ENCODE data around the gene DCST2. TPM values are rescaled to one million over a fixed set of nuclear protein-coding genes. Genes with fewer than 3 reads are reported as not detected.

DCST2 gene
- polyA plus RNA-seq, 2 of the 4 experiments (the other 2 are of a cell fraction) = 0.23 to 1.0 TPM

DNA sequence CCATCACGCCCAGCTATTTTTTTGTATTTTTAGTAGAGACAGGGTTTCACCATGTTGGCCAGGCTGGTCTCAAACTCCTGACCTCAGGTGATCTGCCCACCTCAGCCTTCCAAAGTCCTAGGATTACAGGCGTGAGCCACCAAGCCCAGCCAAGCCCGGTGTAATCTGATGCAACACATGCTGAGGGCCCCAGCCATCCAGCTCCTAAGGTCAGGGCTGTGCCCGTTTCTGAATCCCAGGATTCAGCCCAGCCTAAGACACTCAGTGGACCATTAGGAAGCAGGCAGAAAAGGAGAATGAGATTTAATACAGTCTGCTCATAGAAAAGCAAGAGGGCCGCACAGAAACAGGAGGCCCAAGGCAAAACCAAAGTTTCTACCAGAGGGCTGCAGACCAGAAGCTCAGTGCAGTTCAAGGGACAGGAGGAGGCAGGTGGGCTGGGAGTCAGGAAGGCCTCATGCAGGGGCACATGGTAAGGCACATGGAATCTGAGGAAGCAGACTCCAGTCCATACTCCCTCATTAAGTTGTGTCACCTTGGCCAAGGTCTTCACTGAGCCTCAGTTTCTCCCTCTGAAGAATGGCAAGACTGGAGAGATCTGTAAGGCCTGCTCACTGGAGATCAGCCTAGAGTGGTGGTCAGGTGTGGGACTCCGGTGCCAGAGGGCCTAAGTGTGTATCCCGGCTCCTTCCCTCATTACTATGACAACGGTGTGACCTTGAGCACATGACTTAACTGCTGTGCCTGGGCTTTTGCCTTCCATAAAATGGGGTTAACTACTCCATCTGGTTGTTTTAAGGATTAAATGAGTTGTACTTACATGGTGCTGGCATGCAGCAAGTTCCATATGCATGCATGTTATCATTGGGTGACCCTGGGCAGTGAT, 15.1 kb upstream of the DCST2 start:
- Histone ChIP-seq H3K4me2 (no peak overlapping the region), H3K4me3 (no peak overlapping the region), H3K9me3 (no peaks in the 10 kb centered on the region), H3K27ac (no peak overlapping the region; a peak in 1 of 6 replicates), H3K4me1 (peaks cover 43% of the 10 kb centered on the region)
- POLR2A ChIA-PET = no interaction called here
- WGBS (ENCODE audit: missing lambda C conversion rate) = 93% methylated on average over 8 of the region's 8 CpGs
- DNase-seq (ENCODE audit: low read depth in 1 of 2, low spot score in 1 of 2) = no peak
- TF ChIP-seq CEBPB (IDR thresholded peaks at IDR 0.05) = no peak
- TF ChIP-seq, protein P1, sequence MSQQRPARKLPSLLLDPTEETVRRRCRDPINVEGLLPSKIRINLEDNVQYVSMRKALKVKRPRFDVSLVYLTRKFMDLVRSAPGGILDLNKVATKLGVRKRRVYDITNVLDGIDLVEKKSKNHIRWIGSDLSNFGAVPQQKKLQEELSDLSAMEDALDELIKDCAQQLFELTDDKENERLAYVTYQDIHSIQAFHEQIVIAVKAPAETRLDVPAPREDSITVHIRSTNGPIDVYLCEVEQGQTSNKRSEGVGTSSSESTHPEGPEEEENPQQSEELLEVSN (IDR thresholded peaks at IDR 0.05; ENCODE audit: borderline replicate concordance, low read depth) = no peak
- TF ChIP-seq FOSL2 (IDR thresholded peaks at IDR 0.05) = no peak
- no peak for TF ChIP-seq FOSL2 (CRISPR knock-in tag; IDR thresholded peaks at IDR 0.05)
- no peak for TF ChIP-seq EHMT2 (IDR thresholded peaks at IDR 0.05; ENCODE audit: low read depth)
- no peak for TF ChIP-seq POLR2AphosphoS2 (conservative IDR thresholded peaks at IDR 0.05; ENCODE audit: low read length)
- TF ChIP-seq CTCF (IDR thresholded peaks at IDR 0.05) = no peak
- TF ChIP-seq HEYL (CRISPR knock-in tag; IDR thresholded peaks at IDR 0.05) = no peak
- no peak for TF ChIP-seq NFE2L2 (conservative IDR thresholded peaks at IDR 0.05; ENCODE audit: low read length)
- TF ChIP-seq JUN (IDR thresholded peaks at IDR 0.05) = no peak
- no peak for TF ChIP-seq MYC (IDR thresholded peaks at IDR 0.05; ENCODE audit: borderline replicate concordance, low read length)
- TF ChIP-seq BCL3 (IDR thresholded peaks at IDR 0.05) = no peak
- no peak for TF ChIP-seq SMC3 (IDR thresholded peaks at IDR 0.05)
- TF ChIP-seq, protein P2, sequence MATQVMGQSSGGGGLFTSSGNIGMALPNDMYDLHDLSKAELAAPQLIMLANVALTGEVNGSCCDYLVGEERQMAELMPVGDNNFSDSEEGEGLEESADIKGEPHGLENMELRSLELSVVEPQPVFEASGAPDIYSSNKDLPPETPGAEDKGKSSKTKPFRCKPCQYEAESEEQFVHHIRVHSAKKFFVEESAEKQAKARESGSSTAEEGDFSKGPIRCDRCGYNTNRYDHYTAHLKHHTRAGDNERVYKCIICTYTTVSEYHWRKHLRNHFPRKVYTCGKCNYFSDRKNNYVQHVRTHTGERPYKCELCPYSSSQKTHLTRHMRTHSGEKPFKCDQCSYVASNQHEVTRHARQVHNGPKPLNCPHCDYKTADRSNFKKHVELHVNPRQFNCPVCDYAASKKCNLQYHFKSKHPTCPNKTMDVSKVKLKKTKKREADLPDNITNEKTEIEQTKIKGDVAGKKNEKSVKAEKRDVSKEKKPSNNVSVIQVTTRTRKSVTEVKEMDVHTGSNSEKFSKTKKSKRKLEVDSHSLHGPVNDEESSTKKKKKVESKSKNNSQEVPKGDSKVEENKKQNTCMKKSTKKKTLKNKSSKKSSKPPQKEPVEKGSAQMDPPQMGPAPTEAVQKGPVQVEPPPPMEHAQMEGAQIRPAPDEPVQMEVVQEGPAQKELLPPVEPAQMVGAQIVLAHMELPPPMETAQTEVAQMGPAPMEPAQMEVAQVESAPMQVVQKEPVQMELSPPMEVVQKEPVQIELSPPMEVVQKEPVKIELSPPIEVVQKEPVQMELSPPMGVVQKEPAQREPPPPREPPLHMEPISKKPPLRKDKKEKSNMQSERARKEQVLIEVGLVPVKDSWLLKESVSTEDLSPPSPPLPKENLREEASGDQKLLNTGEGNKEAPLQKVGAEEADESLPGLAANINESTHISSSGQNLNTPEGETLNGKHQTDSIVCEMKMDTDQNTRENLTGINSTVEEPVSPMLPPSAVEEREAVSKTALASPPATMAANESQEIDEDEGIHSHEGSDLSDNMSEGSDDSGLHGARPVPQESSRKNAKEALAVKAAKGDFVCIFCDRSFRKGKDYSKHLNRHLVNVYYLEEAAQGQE (IDR thresholded peaks at IDR 0.05) = no peak
- CTCF ChIA-PET = interaction anchor here (1.0 to 5.9 kb wide), 3 partner anchors 37 to 127 kb away, joined by 3 to 36 read pairs (median 4); no protein-coding TSS in a partner anchor
- no peak for FAIRE-seq
- no peak for ATAC-seq

- Histone ChIP-seq H3K4me3 (no peak overlapping the region), H3K4me2 (peak overlapping the region; percentile 34), H3K27ac (peak overlapping the region; percentile 69 to 86), H3K9me3 (no peaks in the 10 kb centered on the region), H3K4me1 (peaks cover 35% of the 10 kb centered on the region)
- POLR2A ChIA-PET = no interaction called here
- ATAC-seq (peak; percentile 93 to 96), DNase-seq (ENCODE audit: low read depth in 1 of 2, low spot score in 1 of 2) (peak; percentile 88), FAIRE-seq (peak; percentile 23)
- WGBS (ENCODE audit: missing lambda C conversion rate) = 49% methylated on average over 7 of the region's 7 CpGs
- CTCF ChIA-PET = interaction anchor here (0.7 to 5.9 kb wide), 11 partner anchors 38 to 440 kb away, joined by 3 to 36 read pairs (median 4); no protein-coding TSS in a partner anchor
- TF ChIP-seq, protein P2 (IDR thresholded peaks at IDR 0.05) = no peak
- TF ChIP-seq ZC3H11A (IDR thresholded peaks at IDR 0.05) (no peak), FOSB (CRISPR knock-in tag; IDR thresholded peaks at IDR 0.05) (no peak), HOXB5 (CRISPR knock-in tag; IDR thresholded peaks at IDR 0.05) (no peak), EHF (CRISPR knock-in tag; IDR thresholded peaks at IDR 0.05) (no peak), CTCF (IDR thresholded peaks at IDR 0.05) (peak; percentile 73), HOXA7 (CRISPR knock-in tag; IDR thresholded peaks at IDR 0.05) (no peak)
These were observed 11.5 kb upstream of the DCST2 start for GRCh38 chr1:155044812-155045657.

All from A549 (cell line).